ENCODE results near the gene AICDA. TPM values are rescaled to one million over a fixed set of nuclear protein-coding genes. Genes with fewer than 3 reads are reported as not detected.

The AICDA gene
- total and polyA plus RNA-seq, 10 of the 15 experiments (the other 5 are each of a cell fraction or from before 2014, with no cell fraction given), result 9.4 to 24.9 (median 16.6) TPM

DNA sequence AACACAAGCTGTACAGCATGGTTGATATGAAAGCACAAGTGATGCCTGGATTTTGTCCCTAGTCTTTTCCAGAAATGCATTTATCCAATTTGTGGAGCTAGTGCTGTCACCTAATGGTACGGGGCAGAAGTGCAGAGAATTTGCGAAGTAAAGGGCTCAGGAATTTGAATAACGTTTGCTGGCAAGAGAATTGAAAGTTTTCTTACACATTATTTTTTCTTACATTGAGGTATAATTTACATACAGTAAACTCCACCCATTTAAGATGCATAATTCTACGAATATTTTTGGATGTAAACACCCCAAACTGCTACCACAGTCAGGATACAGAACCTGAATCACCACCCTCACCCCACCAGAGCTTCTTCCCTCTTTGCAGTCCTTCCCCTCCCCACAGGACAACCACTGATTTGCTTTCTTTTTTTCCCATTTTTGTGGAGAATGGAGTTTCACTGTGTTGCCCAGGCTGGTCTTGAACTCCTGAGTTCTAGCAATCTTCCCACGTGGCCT lies 3.5 kb downstream of the AICDA start (continued):
- TF ChIP-seq IKZF2 (IDR thresholded peaks at IDR 0.05), result peak; percentile 57 to 66
- TF ChIP-seq NFIC (IDR thresholded peaks at IDR 0.05; ENCODE audit: low read depth, low read length), result peak; percentile 28
- peak; percentile 64; the same call in 1 of the 3 replicates for TF ChIP-seq POU2F2 (IDR thresholded peaks at IDR 0.05; ENCODE audit: borderline replicate concordance, low read depth, low read length)
- no peak for TF ChIP-seq RAD51 (IDR thresholded peaks at IDR 0.05)
- peak; percentile 71 to 86 (median 86) for TF ChIP-seq CTCF (IDR thresholded peaks at IDR 0.05 in 2 of 3, conservative IDR thresholded peaks at IDR 0.05 in 1 of 3; ENCODE audit: control insufficient read depth in 2 of 3, extremely low read depth in 1 of 3, insufficient read depth in 1 of 3, low read depth in 3 of 3, low read length in 3 of 3)
- no peak for TF ChIP-seq RBBP5 (conservative IDR thresholded peaks at IDR 0.05)
- TF ChIP-seq SPI1 (IDR thresholded peaks at IDR 0.05; ENCODE audit: borderline replicate concordance, insufficient read depth, low read depth, low read length), result no peak
- TF ChIP-seq EZH2 (IDR thresholded peaks at IDR 0.05; ENCODE audit: borderline replicate concordance, control insufficient read depth, low read depth, low read length), result no peak
- TF ChIP-seq HCFC1 (IDR thresholded peaks at IDR 0.05; ENCODE audit: low read length), result no peak
- no peak for TF ChIP-seq LARP7 (IDR thresholded peaks at IDR 0.05)
- TF ChIP-seq HDAC2 (IDR thresholded peaks at IDR 0.05), result no peak
- no peak for TF ChIP-seq EGR1 (IDR thresholded peaks at IDR 0.05; ENCODE audit: borderline replicate concordance in 1 of 2, low read depth in 2 of 2, low read length in 2 of 2)
- TF ChIP-seq BCLAF1 (IDR thresholded peaks at IDR 0.05), result no peak
- 0 out of 2 replicates have a peak, but pooled peaks have one; percentile 48 for TF ChIP-seq SMARCA5 (IDR thresholded peaks at IDR 0.05)
- TF ChIP-seq NR2C2 (IDR thresholded peaks at IDR 0.05; ENCODE audit: borderline replicate concordance, control insufficient read depth, insufficient read length, low read depth), result no peak
- no peak; the same call in 1 of the 2 replicates for TF ChIP-seq PML (IDR thresholded peaks at IDR 0.05; ENCODE audit: low read length)
- peak; percentile 51; the same call in 1 of the 2 replicates for TF ChIP-seq POLR2A (IDR thresholded peaks at IDR 0.05; ENCODE audit: low read depth, low read length)
- TF ChIP-seq RELB (IDR thresholded peaks at IDR 0.05; ENCODE audit: low read depth), result 0 out of 2 replicates have a peak, but pooled peaks have one; percentile 19
- TF ChIP-seq, protein P1, sequence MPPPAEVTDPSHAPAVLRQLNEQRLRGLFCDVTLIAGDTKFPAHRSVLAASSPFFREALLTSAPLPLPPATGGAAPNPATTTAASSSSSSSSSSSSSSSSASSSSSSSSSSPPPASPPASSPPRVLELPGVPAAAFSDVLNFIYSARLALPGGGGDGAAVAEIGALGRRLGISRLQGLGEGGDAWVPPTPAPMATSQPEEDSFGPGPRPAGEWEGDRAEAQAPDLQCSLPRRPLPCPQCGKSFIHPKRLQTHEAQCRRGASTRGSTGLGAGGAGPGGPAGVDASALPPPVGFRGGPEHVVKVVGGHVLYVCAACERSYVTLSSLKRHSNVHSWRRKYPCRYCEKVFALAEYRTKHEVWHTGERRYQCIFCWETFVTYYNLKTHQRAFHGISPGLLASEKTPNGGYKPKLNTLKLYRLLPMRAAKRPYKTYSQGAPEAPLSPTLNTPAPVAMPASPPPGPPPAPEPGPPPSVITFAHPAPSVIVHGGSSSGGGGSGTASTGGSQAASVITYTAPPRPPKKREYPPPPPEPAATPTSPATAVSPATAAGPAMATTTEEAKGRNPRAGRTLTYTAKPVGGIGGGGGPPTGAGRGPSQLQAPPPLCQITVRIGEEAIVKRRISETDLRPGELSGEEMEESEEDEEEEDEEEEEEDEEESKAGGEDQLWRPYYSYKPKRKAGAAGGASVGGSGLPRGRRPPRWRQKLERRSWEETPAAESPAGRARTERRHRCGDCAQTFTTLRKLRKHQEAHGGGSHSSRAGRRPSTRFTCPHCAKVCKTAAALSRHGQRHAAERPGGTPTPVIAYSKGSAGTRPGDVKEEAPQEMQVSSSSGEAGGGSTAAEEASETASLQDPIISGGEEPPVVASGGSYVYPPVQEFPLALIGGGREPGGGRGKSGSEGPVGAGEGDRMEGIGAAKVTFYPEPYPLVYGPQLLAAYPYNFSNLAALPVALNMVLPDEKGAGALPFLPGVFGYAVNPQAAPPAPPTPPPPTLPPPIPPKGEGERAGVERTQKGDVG (CRISPR knock-in tag; IDR thresholded peaks at IDR 0.05), result no peak

Measured in GM12878 (cell line).